ENCODE results near the gene GREB1.

Gene GREB1

DNA sequence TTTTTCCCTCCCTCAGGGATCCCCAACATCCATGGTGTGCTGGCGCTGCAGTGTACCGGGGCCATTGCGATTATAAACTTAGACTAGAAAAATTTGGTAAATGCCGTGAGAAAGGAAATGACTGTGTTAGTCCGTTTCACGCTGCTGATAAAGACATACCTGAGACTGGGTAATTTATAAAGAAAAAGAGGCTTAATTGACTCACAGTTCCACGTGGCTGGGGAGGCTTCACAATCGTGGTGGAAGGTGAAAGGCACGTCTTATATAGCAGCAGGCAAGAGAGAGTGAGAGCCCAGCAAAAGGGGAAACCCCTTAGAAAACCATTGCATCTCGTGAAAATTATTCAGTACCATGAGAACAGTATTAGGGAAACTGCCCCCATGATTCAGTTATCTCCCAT lies 91.8 kb downstream of the GREB1 start:
- TF ChIP-seq, protein P1, sequence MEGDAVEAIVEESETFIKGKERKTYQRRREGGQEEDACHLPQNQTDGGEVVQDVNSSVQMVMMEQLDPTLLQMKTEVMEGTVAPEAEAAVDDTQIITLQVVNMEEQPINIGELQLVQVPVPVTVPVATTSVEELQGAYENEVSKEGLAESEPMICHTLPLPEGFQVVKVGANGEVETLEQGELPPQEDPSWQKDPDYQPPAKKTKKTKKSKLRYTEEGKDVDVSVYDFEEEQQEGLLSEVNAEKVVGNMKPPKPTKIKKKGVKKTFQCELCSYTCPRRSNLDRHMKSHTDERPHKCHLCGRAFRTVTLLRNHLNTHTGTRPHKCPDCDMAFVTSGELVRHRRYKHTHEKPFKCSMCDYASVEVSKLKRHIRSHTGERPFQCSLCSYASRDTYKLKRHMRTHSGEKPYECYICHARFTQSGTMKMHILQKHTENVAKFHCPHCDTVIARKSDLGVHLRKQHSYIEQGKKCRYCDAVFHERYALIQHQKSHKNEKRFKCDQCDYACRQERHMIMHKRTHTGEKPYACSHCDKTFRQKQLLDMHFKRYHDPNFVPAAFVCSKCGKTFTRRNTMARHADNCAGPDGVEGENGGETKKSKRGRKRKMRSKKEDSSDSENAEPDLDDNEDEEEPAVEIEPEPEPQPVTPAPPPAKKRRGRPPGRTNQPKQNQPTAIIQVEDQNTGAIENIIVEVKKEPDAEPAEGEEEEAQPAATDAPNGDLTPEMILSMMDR (IDR thresholded peaks at IDR 0.05; ENCODE audit: control insufficient read depth, extremely low read depth, insufficient read depth): no peak
- H3K4me3 ChIP-seq (ENCODE audit: low read depth, low read length): no peak overlapping the region
- no peak for DNase-seq (ENCODE audit: low read depth)

DNA sequence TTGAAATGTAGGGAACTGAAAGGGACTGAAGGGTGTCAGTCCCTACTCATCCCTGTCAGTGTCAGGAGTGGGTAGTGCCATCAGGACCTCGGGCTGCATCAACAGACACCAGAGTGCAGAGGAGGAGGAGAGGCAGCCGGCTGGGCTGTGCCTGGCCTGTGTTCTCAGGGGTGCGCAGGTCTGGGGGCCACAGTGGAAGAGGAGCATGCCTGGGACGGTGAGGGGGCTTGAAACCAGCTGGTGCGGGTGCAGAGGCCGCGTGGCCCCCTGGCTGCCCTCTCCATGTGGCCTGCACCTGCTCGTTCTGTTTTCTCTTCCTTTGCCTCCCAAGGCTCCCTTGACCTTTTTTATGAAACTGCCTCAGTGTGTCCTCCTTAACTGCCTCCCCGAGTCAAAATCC lies 94.8 kb downstream of the GREB1 start:
- DNase-seq (ENCODE audit: low read depth): no peak
- H3K4me3 ChIP-seq (ENCODE audit: low read depth, low read length): no peak overlapping the region
- TF ChIP-seq, protein P1 (IDR thresholded peaks at IDR 0.05; ENCODE audit: control insufficient read depth, extremely low read depth, insufficient read depth): no peak

DNA sequence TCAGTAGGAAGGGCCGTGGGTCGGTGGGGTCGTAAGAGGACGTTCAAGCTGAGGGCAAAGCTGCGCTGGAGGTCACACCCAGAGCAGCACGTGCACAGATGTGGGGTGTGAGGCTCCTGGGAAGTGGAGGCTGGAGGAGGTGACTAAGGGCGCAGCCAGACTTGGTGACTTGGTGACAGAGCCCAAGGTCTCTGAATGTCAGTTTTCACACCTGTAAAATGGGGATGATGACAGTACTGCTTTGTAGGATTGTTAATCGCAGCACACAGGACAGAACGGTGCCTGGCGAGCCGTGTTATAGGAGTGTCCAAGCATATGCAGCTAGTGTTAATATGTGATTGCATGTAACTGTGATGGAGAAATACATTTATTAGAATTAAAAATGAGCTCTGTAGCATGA lies 95.4 kb downstream of the GREB1 start:
- TF ChIP-seq, protein P1 (IDR thresholded peaks at IDR 0.05; ENCODE audit: control insufficient read depth, extremely low read depth, insufficient read depth): no peak
- no peak overlapping the region for H3K4me3 ChIP-seq (ENCODE audit: low read depth, low read length)
- DNase-seq (ENCODE audit: low read depth): no peak

DNA sequence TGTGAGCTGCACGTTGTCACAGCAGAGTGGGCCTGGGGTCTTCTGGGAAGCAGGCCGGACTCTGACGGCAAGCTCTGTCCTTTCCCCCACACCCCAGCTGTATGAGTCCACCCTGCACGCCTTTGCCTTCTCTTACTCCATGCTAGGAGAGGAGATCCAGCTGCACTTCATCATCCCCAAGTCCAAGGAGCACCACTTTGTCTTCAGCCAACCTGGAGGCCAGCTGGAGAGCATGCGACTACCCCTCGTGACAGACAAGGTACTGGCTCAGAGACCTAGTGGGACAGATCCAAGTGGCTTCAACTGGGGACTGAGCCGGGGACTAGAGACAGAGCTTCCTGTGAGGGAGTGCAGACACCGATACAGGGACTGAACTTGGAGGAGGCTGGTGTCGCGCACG lies 96.0 kb downstream of the GREB1 start:
- no peak for DNase-seq (ENCODE audit: low read depth)
- TF ChIP-seq, protein P1 (IDR thresholded peaks at IDR 0.05; ENCODE audit: control insufficient read depth, extremely low read depth, insufficient read depth): no peak
- H3K4me3 ChIP-seq (ENCODE audit: low read depth, low read length): no peak overlapping the region

DNA sequence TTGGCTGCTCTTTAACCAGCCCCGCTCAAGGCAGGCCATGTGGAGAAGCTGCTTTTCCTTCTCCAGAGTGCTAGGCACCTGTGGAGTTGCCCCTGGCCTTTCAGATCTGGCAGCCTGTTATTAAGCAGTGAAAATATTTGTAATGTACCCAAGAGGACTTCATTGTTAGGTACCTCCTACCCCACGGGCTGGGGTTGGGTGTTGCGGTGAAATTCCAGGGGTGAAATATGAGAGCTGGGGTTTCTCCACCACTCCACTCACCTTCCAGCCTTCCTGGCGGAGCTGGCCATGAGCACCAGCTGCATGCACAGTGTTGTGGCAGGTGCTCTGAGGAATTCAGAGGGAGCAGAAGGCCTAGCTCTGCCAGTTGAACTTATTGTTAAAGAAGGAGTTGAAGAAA lies 97.0 kb downstream of the GREB1 start:
- TF ChIP-seq, protein P1 (IDR thresholded peaks at IDR 0.05; ENCODE audit: control insufficient read depth, extremely low read depth, insufficient read depth): no peak
- H3K4me3 ChIP-seq (ENCODE audit: low read depth, low read length): no peak overlapping the region
- DNase-seq (ENCODE audit: low read depth): no peak

DNA sequence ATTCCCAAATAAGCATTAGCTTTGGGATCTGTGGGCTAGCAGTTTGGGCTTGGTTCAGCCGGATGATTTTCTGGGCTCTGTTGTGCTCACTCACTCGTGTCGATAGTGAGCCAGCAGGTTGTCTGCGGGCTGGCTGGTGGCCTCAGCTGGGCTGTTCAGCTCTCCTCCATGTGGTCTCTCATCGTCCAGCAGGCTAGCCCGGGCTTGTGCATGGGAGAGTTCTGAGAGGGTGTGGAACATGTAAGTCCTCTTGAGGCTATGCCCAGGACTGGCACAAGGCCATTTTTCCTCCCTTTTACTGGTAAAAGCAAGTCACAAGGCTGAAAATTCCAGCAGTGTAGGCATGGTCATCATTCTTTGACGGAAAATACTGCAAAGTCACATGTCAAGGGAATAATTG lies 97.6 kb downstream of the GREB1 start:
- no peak for DNase-seq (ENCODE audit: low read depth)
- TF ChIP-seq, protein P1 (IDR thresholded peaks at IDR 0.05; ENCODE audit: control insufficient read depth, extremely low read depth, insufficient read depth): no peak
- no peak overlapping the region for H3K4me3 ChIP-seq (ENCODE audit: low read depth, low read length)

DNA sequence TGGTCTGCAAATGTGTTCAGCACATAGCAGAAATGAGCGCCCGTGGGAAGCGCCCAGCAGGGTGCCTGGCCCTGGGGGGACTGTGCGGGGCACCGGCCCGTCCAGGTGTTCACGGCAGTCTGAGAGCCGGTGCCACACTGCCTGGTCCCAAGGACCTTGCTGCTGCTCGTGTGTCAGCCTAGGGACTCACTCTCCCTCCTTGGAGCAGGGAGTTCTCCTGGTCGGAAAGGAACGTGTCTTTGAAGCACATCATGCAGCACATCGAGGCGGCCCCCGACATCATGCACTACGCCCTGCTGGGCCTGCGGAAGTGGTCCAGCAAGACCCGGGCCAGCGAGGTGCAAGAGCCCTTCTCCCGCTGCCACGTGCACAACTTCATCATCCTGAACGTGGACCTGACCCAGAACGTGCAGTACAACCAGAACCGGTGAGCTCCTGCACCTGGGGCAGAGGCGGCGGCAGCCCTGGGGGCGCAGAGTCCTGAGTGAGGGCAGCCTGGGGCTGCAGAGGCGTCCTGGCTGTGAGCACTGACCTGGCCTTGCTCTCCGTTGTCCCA lies 100.2 kb downstream of the GREB1 start:
- DNase-seq (ENCODE audit: low read depth): no peak
- H3K4me3 ChIP-seq (ENCODE audit: low read depth, low read length): no peak overlapping the region
- TF ChIP-seq, protein P1 (IDR thresholded peaks at IDR 0.05; ENCODE audit: control insufficient read depth, extremely low read depth, insufficient read depth): no peak

All from LNCaP clone FGC (cell line).